ENCODE measurements around the gene DIS3L. TPM values are rescaled to one million over a fixed set of nuclear protein-coding genes. Genes with fewer than 3 reads are reported as not detected.
"Not testable (repeated sequence)": the region's sequence is repeated elsewhere in the genome, so short reads cannot be mapped to it uniquely, and the experiment has no call there.

Gene DIS3L
- polyA plus RNA-seq, 1 donor, result 30.3 TPM

GRCh38 chr15:66278056-66278455 is 15.3 kb upstream of the DIS3L start:
- DNase-seq, result no peak

DNA sequence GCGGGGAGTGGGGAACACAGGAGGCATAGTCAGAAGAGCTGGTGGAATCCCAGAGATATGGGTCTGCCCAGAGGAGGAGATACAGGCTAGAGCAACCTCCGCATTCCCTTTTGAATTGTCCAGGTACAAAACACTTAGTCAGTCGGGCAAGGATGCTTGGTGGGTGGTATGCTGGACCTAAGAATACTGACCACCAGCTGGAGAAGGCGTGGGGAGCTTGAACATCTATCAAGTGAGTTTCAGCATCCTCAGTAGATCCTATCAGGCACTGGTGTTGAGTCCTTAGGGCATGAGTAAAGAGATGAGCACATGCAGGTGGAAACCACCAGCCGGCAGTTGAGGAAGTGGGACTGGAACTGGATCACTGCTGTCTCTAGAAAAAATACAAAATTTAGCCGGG is 14.7 kb upstream of the DIS3L start:
- no peak for DNase-seq

DNA sequence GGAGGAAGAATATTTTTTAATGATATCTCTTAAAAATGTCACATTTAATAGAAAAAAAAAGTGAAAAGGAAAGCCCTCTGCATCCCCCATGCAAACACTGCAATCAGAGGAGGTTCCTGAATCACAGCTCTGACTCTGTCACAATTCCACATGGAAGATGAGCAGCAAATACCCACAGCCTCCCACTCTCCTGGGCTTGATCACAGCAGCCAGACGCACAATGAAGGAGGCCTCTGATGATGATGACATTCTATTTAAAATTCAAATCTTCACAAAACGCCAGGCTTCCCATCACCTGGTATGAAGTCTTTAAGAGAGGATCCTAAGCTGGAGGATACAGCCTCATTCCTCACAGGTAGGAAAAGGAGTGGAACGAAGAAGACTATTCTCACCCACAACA is 9.1 kb upstream of the DIS3L start:
- no peak for DNase-seq

- DNase-seq, result no peak
These were observed 7.7 kb upstream of the DIS3L start for GRCh38 chr15:66285533-66286280.

DNA sequence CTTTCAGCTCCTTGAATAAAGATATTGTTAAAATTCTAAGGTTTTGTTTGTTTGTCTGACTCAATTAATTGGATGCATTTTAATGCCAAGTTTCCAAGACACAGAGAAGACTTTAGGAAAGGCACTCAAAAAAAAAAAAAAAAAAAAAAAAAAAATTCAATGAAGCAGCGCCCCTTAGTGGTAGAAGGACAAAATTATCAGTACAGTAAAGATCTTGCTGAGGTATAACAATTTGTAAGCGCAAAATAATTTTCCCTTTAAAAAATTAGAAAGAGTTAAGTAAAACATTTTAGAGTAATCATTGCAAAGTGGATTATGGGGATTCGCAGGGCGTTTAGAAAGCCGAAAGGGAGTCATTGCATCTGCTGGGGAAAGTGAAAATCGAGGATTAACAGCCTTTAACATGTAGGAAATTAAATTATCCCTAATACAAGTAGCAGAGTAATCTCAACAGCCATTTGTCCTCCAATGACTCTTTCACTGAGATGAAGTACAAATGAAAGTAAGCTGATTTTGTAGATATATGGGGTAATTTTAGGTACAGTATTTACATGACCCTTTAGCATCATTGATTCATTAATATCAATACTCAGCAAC is 5.8 kb upstream of the DIS3L start:
- no peak for DNase-seq

DNA sequence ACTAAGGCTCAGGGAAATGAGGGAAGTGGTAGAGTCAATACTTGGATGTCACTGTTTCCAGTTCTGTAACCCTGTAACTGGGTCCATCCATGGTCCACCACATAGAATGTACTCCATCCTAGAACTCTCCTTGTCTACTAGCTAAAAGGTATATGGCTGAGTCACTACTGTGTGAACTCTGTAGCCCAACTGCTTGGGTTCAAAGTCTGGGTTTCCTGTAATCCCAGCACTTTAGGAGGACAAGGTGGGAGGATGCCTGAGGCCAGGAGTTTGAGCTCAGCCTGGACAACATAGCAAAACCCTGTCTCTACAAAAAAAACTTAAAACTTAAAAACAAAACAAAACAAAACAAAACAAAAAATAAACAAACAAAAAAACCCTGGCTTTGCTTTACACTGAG is 5.3 kb upstream of the DIS3L start:
- no peak for DNase-seq

- DNase-seq, result peak; percentile 46
These were observed 4.7 kb upstream of the DIS3L start for GRCh38 chr15:66288551-66289185.

GRCh38 chr15:66290007-66290406 is 3.4 kb upstream of the DIS3L start:
- DNase-seq, result no peak

GRCh38 chr15:66290518-66290917 is 2.9 kb upstream of the DIS3L start:
- no peak for DNase-seq

GRCh38 chr15:66291816-66292570 is 1.4 kb upstream of the DIS3L start:
- DNase-seq, result no peak

- no peak for DNase-seq
These were observed 573 bp upstream of the DIS3L start for GRCh38 chr15:66292571-66293418.

GRCh38 chr15:66294157-66294931 is 976 bp downstream of the DIS3L start:
- no peak for DNase-seq

DNA sequence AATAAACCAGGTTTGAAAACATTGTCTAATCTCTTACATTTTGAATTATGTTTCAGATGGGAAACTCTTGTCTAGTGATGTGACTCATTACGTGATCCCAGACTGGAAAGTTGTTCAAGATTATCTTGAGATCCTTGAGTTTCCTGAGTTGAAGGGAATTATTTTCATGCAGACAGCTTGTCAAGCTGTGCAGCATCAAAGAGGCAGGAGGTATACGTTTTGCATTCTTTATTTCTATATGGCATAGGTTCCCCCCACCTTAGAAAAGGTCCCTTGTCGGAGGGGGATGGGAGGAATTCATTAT is 1.5 kb downstream of the DIS3L start:
- DNase-seq, result no peak

GRCh38 chr15:66296186-66296585 is 2.8 kb downstream of the DIS3L start:
- DNase-seq, result no peak

DNA sequence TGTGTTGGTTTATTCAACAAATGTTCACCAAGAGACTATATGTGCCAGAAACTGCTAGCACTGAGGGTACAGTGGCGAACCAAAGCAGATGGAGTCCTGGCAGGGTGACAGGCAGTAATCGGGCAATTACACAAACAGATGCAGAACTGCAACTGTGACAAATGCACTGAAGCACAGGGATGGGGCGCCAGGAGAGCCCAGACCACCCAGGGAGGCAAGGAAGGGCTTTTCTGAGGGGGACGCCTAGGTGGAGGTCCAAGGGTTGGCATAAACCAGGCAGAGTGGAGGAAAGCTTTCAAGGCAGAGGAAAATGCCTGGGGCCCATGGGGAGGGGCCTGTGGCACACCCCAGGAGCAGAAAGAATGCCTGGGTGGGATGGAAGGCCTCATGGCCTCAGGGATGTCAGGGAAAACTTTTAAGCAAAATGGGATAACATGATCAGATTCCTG is 5.5 kb downstream of the DIS3L start:
- peak; percentile 45 for DNase-seq

DNA sequence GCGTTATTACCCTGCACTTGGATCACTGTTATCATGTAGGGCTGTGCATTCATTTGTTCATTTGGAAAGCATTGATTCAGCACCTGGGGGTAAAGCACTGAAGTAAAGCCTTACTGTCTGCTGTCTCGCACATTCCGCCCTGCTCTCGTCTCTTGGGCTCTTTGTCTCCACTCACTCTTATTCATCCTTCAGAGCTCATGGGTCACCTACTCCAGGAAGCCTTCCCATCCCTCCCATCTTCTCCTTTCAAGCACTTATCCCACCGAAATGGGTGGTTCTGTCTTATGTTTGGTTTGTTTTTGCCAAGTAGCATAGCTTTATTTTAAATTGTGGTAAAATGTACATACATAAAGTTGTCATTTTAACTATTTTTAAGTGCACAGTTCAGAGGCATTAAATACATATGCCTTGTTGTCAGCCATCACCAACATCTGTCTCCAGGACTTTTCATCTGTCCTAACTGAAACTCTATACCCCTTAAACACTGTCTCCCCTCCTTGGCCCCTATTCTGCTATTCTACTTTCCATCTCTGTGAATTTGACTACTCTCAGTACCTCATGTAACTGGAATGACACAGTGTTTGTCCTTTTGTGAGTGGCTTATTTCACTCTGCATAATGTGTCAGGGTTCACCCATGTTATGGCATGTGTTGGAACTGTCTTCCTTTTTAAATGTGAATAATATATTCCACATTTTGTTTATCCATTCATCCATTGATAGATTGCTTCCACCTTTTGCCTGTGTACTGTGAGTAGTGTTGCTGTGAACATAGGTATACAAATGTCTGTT is 9.3 kb downstream of the DIS3L start:
- DNase-seq, result no peak

GRCh38 chr15:66304425-66304824 is 11.1 kb downstream of the DIS3L start:
- DNase-seq, result not testable (repeated sequence)

DNA sequence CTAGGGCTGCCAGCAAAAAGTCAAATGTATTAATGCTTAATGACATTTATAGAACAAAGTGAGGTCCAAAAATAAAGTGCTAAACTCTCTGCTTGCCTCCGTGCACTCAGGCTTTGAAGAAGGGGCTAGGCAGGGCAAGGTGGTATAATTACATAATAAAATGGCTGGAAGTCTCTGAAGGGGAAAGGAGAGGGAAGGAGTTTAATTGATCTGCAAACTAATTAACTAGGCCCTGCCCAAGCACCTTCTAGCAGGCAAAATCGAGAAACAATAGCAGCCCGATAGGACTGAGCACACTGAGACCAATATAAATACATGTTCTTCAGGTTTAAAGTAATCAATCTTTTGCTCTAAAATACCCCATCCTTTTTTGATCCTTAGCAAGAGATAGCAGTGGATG is 13.0 kb downstream of the DIS3L start:
- DNase-seq, result no peak

GRCh38 chr15:66308531-66308930 is 15.2 kb downstream of the DIS3L start:
- no peak for DNase-seq

- DNase-seq, result no peak
These were observed 16.5 kb downstream of the DIS3L start for GRCh38 chr15:66309828-66310227.

DNA sequence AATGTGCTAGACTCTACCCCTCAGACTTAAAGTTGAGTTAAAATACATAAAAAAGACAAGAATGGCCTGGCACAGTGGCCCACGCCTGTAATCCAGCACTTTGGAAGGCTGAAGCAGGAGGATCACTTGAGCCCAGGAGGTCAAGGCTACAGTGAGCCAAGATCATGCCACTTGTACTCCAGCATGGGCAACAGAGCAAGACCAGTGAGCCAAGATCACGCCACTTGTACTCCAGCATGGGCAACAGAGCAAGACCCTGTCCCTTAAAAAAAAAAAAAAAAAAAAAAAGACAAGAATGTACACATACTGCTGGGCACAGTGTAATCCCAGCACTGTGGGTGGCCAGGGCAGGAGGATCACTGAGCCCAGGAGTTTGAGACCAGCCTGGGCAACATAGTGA is 17.4 kb downstream of the DIS3L start:
- DNase-seq, result no peak
